GM21360 (cell line): ENCODE results near the gene BRMS1.
"Not testable (repeated sequence)": the region's sequence is repeated elsewhere in the genome, so short reads cannot be mapped to it uniquely, and the experiment has no call there.

ENCODE experiments used
- ATAC-seq: cut with Tn5 transposase; IDR thresholded peaks from one replicate; pipeline ENCODE4 v1.9.1; 2021; ENCODE audit warnings: mild to moderate bottlenecking, moderate library complexity; ENCODE audit not compliant: unreplicated experiment

Gene BRMS1, protein sequence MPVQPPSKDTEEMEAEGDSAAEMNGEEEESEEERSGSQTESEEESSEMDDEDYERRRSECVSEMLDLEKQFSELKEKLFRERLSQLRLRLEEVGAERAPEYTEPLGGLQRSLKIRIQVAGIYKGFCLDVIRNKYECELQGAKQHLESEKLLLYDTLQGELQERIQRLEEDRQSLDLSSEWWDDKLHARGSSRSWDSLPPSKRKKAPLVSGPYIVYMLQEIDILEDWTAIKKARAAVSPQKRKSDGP

GRCh38 chr11:66344550-66345315 is at the start of gene BRMS1:
TSS of gene BRMS1 (minus strand) at chr11:66345104. CDS start at chr11:66342234, 2,870 bp downstream.
- ATAC-seq: peak; percentile 61

DNA sequence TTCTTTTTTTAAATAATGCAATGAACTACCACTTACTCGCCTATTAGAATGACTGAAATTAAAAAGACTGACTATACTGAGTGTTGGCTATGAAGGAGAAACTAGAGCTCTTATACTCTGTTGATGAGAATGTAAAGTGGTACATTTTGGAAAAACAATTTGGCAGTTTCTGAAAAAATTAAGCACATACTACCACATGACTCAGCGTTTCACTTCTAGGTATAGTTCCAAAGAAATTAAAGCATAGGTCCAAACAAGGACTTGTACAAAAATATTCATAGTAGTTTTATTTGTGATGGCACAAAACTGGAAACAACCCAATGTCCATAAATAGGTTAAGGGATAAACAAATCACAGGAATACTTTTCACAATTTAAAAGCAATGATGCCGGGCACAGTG is 49.0 kb upstream of the BRMS1 start:
- no peak for ATAC-seq

DNA sequence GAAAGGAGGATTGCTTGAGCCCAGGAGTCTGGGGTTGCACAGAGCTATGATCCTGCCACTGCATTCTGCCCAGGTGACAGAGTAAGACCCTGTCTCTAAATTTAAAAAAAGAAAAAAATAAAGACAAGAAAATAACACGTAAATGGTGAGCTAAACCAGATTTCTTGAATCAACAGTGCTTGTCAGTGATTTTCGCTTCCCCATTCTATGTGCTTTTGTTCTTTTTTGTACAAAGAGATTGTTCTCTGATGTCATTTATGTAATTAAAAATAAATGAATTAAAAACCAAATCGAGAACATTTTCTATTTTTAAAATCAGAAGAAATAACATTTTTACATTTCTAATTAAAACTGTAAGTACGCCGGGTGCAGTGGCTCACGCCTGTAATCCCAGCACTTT is 46.4 kb upstream of the BRMS1 start:
- no peak for ATAC-seq

DNA sequence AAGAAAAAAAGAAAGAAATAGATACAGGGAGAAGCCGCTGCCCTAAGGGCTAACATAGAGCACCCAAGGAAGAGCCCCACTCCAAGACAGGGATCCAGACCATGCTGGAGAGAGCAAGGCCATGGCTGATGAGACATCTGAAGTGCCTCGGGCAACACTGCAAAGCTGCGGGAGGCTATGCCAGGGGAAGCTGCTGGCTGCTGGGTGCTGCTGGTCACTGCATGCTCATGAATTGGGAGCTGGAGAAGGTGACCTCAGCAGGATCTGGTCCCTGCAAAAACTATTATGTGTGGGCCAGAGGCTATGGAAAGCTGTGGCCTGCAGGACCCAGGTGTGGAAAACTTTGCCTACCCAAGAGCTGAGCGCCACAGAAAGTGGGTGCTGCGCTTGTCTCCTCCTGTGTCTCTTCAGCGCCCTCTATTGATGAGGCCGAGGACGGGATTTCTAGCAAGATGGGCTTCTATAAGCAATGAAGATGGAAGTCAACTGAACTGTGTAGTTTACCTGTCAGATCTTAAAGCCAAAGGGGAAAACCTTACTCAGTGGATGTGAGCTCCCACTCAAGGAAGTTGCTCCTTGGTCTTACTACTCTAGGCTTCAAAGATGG is 44.0 kb upstream of the BRMS1 start:
- no peak for ATAC-seq

DNA sequence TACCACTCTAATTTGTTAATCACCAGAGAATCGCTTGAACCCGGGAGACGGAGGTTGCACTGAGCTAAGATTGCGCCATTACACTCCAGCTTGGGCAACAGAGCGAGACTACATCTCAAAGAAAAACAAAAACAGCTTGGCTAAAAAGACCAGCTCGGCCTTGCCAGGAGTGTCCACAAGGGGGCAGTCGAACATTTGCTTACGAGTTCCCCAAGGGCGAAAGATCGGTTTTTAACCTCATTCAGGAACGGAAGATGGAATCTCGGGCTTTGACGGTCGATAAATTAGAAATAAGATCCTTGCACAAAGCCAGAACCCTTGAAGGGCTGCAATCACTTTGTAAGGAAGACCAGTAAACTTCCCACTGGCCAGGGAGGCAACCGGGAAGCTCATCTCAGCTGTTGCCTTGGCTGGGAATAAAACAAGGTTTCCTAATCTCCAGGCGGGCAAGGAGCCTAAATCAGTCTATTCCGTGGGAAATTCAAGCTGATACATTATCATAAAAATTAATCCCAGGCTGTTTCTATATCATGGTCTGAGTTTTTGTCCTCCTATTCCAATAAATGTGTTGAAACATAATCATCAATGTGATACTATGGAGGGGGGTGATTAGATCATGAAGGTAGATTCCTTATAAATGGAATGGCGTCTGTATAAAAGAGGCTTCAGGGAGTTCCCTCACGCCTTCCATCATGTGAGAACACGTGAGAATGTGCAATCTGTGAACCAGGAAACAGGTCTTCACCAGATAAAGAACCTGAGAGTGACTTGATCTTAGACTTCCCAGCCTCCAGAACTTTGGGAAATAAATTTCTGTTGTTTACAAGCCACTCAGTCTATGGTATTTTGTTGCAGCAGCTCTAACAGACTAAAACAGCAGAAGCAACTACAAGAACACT is 41.5 kb upstream of the BRMS1 start:
- ATAC-seq: no peak

DNA sequence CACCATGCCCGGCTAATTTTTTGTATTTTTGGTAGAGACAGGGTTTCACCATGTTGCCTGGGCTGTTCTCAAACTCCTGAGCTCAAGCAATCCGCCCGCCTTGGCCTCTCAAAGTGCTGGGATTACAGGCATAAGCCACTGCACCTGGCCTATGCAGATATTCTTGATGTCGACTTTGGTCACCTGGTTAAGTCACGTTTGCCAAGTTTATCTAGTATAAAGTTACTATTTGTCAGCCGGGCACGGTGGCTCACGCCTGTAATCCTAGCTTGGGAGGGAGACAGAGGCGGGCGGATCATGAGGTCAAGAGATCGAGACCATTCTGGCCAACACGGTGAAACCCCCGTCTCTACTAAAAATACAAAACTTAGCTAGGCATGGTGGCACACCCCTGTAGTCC is 39.4 kb upstream of the BRMS1 start:
- ATAC-seq: not testable (repeated sequence)

DNA sequence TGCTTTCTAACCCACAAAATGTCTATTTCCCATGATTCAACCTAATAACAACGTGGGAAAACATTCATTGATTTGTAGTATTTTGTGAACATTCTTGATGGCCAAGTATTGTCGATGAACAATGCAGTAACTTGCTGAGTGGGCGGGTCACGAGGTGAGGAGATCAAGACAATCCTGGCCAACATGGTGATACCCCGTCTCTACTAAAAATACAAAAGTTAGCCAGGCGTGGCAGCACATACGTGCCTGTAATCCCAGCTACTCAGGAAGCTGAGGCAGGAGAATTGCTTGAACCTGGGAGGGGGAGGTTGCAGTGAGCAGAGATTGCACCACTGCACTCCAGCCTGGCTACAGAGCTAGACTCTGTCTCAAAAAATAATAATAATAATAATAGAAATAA is 35.4 kb upstream of the BRMS1 start:
- not testable (repeated sequence) for ATAC-seq

DNA sequence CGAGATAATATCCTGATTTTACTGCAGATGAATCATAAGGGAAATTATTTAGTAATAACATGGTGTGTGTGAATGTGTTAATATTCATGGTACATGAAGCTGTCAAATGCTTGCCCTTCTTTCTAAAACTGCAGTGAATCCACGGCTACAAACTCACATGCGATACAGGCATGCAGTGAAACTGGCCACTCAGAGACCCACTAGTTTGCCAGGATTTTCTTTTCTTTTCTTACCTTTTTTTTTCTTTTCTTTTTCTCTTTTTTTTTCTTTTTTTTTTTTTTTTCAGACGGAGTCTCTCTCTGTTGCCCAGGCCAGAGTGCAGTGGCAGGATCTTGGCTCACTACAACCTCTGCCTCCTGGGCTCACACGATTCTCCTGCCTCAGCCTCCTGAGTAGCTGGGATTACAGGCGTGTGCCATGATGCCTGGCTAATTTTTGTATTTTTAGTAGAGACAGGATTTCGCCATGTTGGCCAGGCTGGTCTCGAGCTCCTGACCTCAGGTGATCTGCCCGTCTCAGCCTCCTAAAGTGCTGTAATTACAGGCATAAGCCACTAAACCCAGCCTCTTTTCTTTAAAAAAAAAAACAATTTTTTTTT is 28.9 kb upstream of the BRMS1 start:
- not testable (repeated sequence) for ATAC-seq

- ATAC-seq: no peak
These were observed 28.4 kb upstream of the BRMS1 start for GRCh38 chr11:66373265-66373664.

DNA sequence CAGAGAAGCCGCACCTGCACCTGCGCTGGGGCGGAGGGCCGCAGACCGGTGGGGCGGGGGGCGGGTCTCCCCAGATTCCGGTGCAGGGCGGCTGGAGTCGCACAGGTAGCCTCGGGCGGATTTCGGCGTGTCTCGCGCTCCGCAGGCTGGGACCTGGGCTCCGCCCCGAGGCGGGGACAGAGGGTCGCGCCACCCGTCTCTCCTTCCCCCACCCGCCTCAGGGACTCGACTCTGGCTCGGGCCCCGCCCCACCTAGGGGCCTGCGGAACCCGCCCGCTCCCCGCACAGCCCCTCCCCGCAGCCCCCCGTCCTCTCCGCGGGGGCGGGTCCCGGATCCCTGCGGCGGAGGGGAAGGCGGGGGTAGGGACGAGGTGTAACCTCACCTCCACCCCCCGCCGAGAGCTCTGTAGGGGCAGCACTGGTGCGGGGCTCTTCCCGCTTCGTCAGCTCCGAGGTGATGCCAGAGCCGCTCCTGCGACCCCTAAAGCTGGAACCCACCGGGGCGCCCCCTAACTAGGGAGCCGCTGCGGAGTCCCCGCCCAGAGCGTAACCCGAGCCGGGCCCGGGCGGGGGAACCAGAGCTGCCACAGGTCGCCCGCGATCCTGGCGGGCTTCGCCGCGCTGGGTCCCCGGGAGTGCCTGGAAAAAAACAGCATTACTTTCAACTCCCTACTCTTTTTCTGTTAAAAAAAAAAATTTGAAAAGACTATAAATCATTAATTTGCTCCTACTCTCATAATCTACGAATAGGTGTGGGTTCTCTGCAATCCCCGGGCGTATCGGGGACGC is 26.9 kb upstream of the BRMS1 start, which contains the start of gene SLC29A2:
TSS of gene SLC29A2 (minus strand) at position 134 of the 789 bp plus-strand sequence. CDS start 169 bp downstream, outside the sequence.
- peak; percentile 69 for ATAC-seq

- ATAC-seq: no peak
These were observed 24.4 kb upstream of the BRMS1 start for GRCh38 chr11:66369073-66369894.

DNA sequence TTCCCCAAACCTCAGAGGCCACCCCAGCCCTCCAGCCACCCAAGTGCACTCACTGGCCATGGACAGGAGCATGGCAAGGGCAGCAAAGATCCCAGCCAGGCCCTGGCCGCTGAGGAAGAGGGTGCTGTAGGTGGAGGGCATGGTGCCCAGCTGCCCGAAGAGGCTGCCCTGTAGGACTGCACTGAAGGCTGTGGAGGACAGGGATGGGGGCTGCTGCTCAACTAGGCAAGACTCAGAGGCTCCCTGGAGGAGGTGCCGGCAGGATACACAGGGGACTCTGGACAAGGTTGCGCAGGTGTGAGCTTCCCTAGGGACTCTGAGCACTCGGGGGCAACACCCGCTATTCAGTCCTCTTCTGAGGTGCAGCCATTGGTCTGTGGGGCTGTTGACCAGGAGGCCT is 23.6 kb upstream of the BRMS1 start:
- no peak for ATAC-seq

DNA sequence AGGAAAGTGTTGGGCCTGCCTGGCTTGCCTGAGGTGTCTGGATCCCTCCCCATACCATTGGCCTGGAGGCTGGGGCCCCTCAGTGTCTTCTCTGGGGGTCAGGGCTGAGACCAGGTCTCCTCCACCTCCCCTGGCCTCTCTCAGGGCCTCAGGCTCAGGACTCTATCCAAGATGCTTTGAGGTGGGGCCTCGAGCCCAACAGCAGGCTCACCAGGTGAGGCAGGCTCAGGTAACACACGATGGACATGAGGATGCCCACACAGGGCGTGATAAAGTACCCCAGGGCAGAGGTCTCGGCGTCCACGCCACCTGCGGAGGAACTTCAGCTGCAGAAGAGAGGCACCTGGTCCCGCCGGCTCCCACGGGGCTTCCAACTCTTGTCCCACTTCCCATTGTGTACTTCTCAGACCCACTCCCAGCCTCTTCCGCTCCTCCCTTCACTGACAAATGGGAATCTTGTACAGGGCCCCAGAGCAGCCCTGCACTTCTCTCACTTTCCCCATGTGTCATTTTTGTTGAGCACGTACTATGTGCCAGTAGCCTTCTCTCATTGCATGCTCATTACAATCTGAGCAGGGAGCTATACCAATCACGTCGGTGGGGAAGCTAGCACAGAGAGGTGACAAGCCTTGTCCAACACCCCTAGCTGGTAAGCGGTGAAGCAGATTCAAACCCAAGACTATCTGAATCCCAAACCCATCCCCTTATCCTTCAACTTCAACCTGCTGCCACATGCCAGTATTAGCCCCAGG is 22.8 kb upstream of the BRMS1 start:
- ATAC-seq: no peak

DNA sequence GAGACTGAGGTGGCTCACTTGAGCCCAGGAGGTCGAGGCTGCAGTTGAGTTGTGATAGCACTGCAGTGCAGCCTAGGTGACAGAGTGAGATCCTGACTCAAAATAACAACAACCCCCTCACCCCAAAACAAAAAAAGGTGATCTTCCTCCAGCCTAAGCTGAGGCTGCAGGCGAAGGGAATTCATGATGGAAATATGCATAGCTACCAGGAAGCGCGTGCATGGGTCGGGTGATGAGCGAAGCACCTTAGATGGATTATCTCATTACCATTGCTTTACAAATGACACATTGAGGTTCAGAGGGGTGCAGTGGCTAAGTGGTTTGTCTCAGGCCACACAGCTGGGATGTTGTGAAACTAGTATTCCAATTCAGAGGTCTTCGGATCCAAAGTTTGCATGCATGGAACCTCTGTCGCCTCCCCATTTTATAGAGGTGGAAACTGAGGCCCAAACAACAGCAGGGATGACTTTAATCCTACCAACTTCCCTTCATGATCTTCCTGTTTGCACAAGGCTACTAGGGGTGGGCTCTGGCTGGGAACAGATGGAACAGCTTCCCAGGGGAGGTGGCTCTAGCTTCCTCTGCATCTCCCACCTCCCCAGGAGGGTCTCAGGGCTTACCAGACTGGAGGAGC is 22.1 kb upstream of the BRMS1 start:
- ATAC-seq: no peak

DNA sequence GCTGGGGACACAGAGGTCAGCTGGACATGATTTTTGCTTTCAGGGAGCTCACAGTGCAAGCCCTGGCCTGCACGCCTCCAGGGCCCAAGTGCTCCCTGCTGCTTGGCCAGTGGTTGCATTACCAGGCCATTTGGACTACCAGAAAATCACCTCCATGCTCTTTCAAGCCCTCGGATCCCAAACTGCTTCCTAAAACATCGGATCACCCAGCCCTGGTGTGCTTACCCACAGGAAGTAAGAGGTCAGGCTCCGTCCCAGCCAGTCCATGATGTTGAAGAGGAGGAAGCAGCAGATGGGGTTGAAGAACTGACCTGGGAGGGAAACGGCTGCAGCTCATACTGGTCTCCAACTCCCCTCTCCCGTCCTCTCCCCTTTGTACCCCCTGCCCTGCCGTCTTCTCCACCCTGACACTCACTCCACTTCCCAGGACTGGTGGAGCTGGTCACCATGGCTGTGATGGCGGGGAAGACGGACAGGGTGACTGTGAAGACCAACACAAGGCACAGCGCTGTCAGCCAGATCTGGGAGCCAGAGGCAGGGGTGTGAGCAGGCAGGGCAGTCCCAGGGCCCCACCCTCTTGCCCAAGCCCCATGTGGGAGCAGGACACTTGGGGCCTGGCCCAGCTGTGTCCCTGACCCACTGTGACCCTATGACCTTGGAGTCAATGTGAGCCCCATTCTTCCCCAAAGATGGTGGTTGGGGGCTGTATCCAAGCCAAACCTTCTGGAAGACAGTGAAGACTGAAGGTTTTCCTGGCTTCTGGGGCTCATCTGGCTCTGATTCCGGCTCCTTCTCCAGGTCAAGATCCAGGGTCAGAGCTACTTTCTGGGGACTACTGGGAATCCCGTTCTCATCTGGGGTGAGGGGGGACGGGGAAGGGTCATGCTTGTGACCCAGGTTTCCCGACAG is 21.1 kb upstream of the BRMS1 start:
- ATAC-seq: no peak

- ATAC-seq: no peak
These were observed 20.3 kb upstream of the BRMS1 start for GRCh38 chr11:66365166-66365565.
